Endodermal cell (in vitro differentiated cells): ENCODE results near the gene TECPR1. TPM values are rescaled to one million over a fixed set of nuclear protein-coding genes. Genes with fewer than 3 reads are reported as not detected.
A peak's percentile ranks its signal among the peaks of the same experiment; 100 is the strongest.
"Not testable (repeated sequence)": the region's sequence is repeated elsewhere in the genome, so short reads cannot be mapped to it uniquely, and the experiment has no call there.

Source experiments
- DNase-seq: peaks from one replicate; pipeline ENCODE4 v3.0.0-alpha.2; 2017
- H3K27ac ChIP-seq: 2 replicates; pipeline ENCODE4 v1.5.1; 2013; ENCODE audit warnings: mild to moderate bottlenecking, low read depth, low read length, moderate library complexity
- H3K27me3 ChIP-seq: 2 replicates; pipeline ENCODE4 v1.6.1; 2013; ENCODE audit warnings: mild to moderate bottlenecking, low read length, moderate library complexity; ENCODE audit not compliant: insufficient read depth, control insufficient read depth, poor library complexity, severe bottlenecking
- H3K36me3 ChIP-seq: 2 replicates; pipeline ENCODE4 v1.7.0; 2013; ENCODE audit warnings: mild to moderate bottlenecking, low read length, moderate library complexity; ENCODE audit not compliant: control insufficient read depth, insufficient read depth
- H3K4me1 ChIP-seq: one replicate; pipeline ENCODE4 v1.7.0; 2013; ENCODE audit warnings: low read length; ENCODE audit not compliant: control insufficient read depth, insufficient read depth
- H3K4me3 ChIP-seq: 2 replicates; pipeline ENCODE4 v1.5.1; 2013; ENCODE audit warnings: mild to moderate bottlenecking, low read length, moderate library complexity
- H3K9ac ChIP-seq: 2 replicates; pipeline ENCODE4 v1.6.1; 2013; ENCODE audit warnings: mild to moderate bottlenecking, low read length, moderate library complexity; ENCODE audit not compliant: poor library complexity, severe bottlenecking; ENCODE audit errors: extremely low read depth
- H3K9me3 ChIP-seq: 2 replicates; pipeline ENCODE4 v1.6.1; 2013; ENCODE audit warnings: mild to moderate bottlenecking, low read length, moderate library complexity; ENCODE audit not compliant: control insufficient read depth
- H3K27ac Mint-ChIP-seq: 2 replicates; pipeline ENCODE4 v1.8.0; 2020; ENCODE audit warnings: mixed read lengths
- H3K27me3 Mint-ChIP-seq: 2 replicates; pipeline ENCODE4 v1.8.0; 2021; ENCODE audit warnings: mild to moderate bottlenecking, mixed read lengths; ENCODE audit not compliant: insufficient read depth
- H3K36me3 Mint-ChIP-seq: 2 replicates; pipeline ENCODE4 v1.8.0; 2020; ENCODE audit warnings: low read depth, mixed read lengths
- H3K4me1 Mint-ChIP-seq: 2 replicates; pipeline ENCODE4 v1.8.0; 2020; ENCODE audit warnings: mixed read lengths
- H3K4me3 Mint-ChIP-seq: 2 replicates; pipeline ENCODE4 v1.8.0; 2020; ENCODE audit warnings: mild to moderate bottlenecking, moderate library complexity, mixed read lengths
- H3K9me3 Mint-ChIP-seq: 2 replicates; pipeline ENCODE4 v1.8.0; 2020; ENCODE audit warnings: mild to moderate bottlenecking, mixed read lengths
- CTCF ChIP-seq: fragments of 200-600 bp; sonication (generic); conservative IDR thresholded peaks from 2 replicates; pipeline ENCODE4 v1.5.0; 2021; ENCODE audit warnings: antibody characterized with exemption, mild to moderate bottlenecking
- WGBS, 2 experiments: methylation state at CpG; one replicate each; pipeline versions ENCODE4 v1.1.5 to v1.1.7; 2013; ENCODE audit warnings: missing lambda C conversion rate in 2 of 2, mixed read lengths in 1 of 2; ENCODE audit not compliant: insufficient coverage in 1 of 2, insufficient read length in 1 of 2; 5-methylcytosine and 5-hydroxymethylcytosine counted together
- total RNA-seq, 2 donors: library from RNA; stranded (reverse); fragmentation: NEBNext Ultra II Directional in 1 of 2; extraction: Animal tissue kit (Norgen Biotek cat#: 25700) in 1 of 2; gene quantifications; 2 replicates in 1 of 2; 3 replicates in 1 of 2; pipeline ENCODE4 v1.2.1, GENCODE V29; 2021

Gene TECPR1
- total RNA-seq, 2 donors from 2014 or later, result 27.2 to 32.0 TPM

- no peak overlapping the region for H3K27ac ChIP-seq
- TF ChIP-seq CTCF, result no peak
- H3K9me3 ChIP-seq, result no peaks in the 10 kb centered on the region
- H3K4me3 ChIP-seq, result no peak overlapping the region
- Mint-ChIP-seq H3K27ac (no peak overlapping the region), H3K9me3 (no peaks in the 10 kb centered on the region), H3K36me3 (peaks cover 8% of the 10 kb centered on the region), H3K27me3 (no peaks in the 10 kb centered on the region), H3K4me1 (no peaks in the 10 kb centered on the region), H3K4me3 (no peak overlapping the region)
- H3K4me1 ChIP-seq, result no peaks in the 10 kb centered on the region
- H3K36me3 ChIP-seq, result peaks cover under 1% of the 10 kb centered on the region
- no peaks in the 10 kb centered on the region for H3K27me3 ChIP-seq
- DNase-seq, result no peak
- WGBS, 2 experiments, result 94 to 96% methylated on average over 28 to 34 of the region's 34 CpGs
- H3K9ac ChIP-seq, result no peak overlapping the region
Measured at GRCh38 chr7:98221611-98222532, 30.2 kb downstream of the TECPR1 start.

- H3K27ac Mint-ChIP-seq, H3K27me3 Mint-ChIP-seq, H3K9me3 ChIP-seq, H3K27me3 ChIP-seq, DNase-seq, H3K4me1 ChIP-seq, H3K27ac ChIP-seq, H3K9ac ChIP-seq, H3K4me3 ChIP-seq, H3K4me3 Mint-ChIP-seq, H3K4me1 Mint-ChIP-seq, H3K36me3 ChIP-seq, H3K36me3 Mint-ChIP-seq, H3K9me3 Mint-ChIP-seq: not testable (repeated sequence)
- 84 to 94% methylated on average over 3 to 6 of the region's 6 CpGs for WGBS, 2 experiments
Measured at GRCh38 chr7:98219382-98219781, 32.6 kb downstream of the TECPR1 start.

GRCh38 chr7:98217623-98218582 lies 34.1 kb downstream of the TECPR1 start:
- H3K27me3 Mint-ChIP-seq, result no peaks in the 10 kb centered on the region
- H3K4me1 Mint-ChIP-seq, result no peaks in the 10 kb centered on the region
- 94 to 95% methylated on average over 6 to 41 of the region's 41 CpGs for WGBS, 2 experiments
- H3K9me3 Mint-ChIP-seq, result no peaks in the 10 kb centered on the region
- no peaks in the 10 kb centered on the region for H3K36me3 ChIP-seq
- H3K9me3 ChIP-seq, result no peaks in the 10 kb centered on the region
- H3K27me3 ChIP-seq, result no peaks in the 10 kb centered on the region
- no peak overlapping the region for H3K4me3 ChIP-seq
- no peak for DNase-seq
- no peak overlapping the region for H3K4me3 Mint-ChIP-seq
- H3K27ac ChIP-seq, result peak overlapping the region; percentile 10
- H3K4me1 ChIP-seq, result no peaks in the 10 kb centered on the region
- TF ChIP-seq CTCF, result no peak
- peaks cover 4% of the 10 kb centered on the region for H3K36me3 Mint-ChIP-seq
- no peak overlapping the region for H3K27ac Mint-ChIP-seq
- no peak overlapping the region for H3K9ac ChIP-seq
